Cardiac muscle cell (in vitro differentiated cells and primary cell): ENCODE measurements around the gene YIF1A. TPM values are rescaled to one million over a fixed set of nuclear protein-coding genes. Genes with fewer than 3 reads are reported as not detected.

Experiments used
- DNase-seq, 2 donors: peaks; one replicate each; pipeline versions ENCODE4 v3.0.0 to v3.0.0-alpha.2; 2010 to 2017; ENCODE audit warnings: low read depth in 1 of 2, low spot score in 1 of 2
- H3K27ac ChIP-seq: fragments of 200-600 bp; sonication (generic); 2 replicates; pipeline ENCODE4 v1.5.1; 2016
- H3K27me3 ChIP-seq: fragments of 200-600 bp; sonication (generic); 2 replicates; pipeline ENCODE4 v1.6.0; 2016; ENCODE audit warnings: control low read depth
- H3K36me3 ChIP-seq: fragments of 200-600 bp; sonication (generic); 2 replicates; pipeline ENCODE4 v1.5.1; 2016; ENCODE audit warnings: control low read depth
- H3K4me1 ChIP-seq: fragments of 200-600 bp; sonication (generic); 2 replicates; pipeline ENCODE4 v1.8.1; 2017; ENCODE audit warnings: low read depth, mild to moderate bottlenecking, mixed run types
- H3K4me3 ChIP-seq: fragments of 200-600 bp; sonication (generic); 2 replicates; pipeline ENCODE4 v1.5.1; 2016; ENCODE audit warnings: mild to moderate bottlenecking
- H3K9me3 ChIP-seq: fragments of 200-600 bp; sonication (generic); 2 replicates; pipeline ENCODE4 v1.5.1; 2017; ENCODE audit warnings: low read depth, mild to moderate bottlenecking, control low read depth
- CTCF ChIP-seq: IDR thresholded peaks from 2 replicates; pipeline ENCODE4 v1.5.1; 2012; ENCODE audit warnings: low read depth, mild to moderate bottlenecking, low read length
- polyA plus RNA-seq: library from polyadenylated mRNA; unstranded; fragments of >200 nt; fragmentation: Nextera tagmentation; extraction: Ambion mirVana; gene quantifications from 2 replicates; pipeline ENCODE4 v1.2.1, GENCODE V29; 2016
- total RNA-seq: library from RNA; depleted of rRNA; stranded (reverse); fragments of >200 nt; gene quantifications from 2 replicates; pipeline ENCODE4 v1.2.3, GENCODE V29; 2016

Gene YIF1A
- total and polyA plus RNA-seq, 2 experiments from 2014 or later, result 68.2 to 147 TPM

GRCh38 chr11:66267379-66268243, 21.3 kb downstream of the YIF1A start:
- H3K36me3 ChIP-seq, result peaks cover 9% of the 10 kb centered on the region
- no peaks in the 10 kb centered on the region for H3K9me3 ChIP-seq
- H3K27me3 ChIP-seq, result no peaks in the 10 kb centered on the region
- H3K27ac ChIP-seq, result peak overlapping the region; percentile 81
- H3K4me3 ChIP-seq, result peak overlapping the region; percentile 90
- DNase-seq, result peak; percentile 90 to 93
- H3K4me1 ChIP-seq, result peaks cover 7% of the 10 kb centered on the region
- no peak for TF ChIP-seq CTCF

- H3K4me3 ChIP-seq, result peak overlapping the region; percentile 90
- no peak for TF ChIP-seq CTCF
- no peaks in the 10 kb centered on the region for H3K27me3 ChIP-seq
- peaks cover 7% of the 10 kb centered on the region for H3K4me1 ChIP-seq
- peak overlapping the region; percentile 81 for H3K27ac ChIP-seq
- no peaks in the 10 kb centered on the region for H3K9me3 ChIP-seq
- DNase-seq, result no peak
- peaks cover 3% of the 10 kb centered on the region for H3K36me3 ChIP-seq
Measured at GRCh38 chr11:66267039-66267378, 21.9 kb downstream of the YIF1A start.

- Histone ChIP-seq H3K4me3 (no peak overlapping the region), H3K9me3 (no peaks in the 10 kb centered on the region), H3K27ac (peak overlapping the region; percentile 81), H3K4me1 (peaks cover 7% of the 10 kb centered on the region), H3K27me3 (no peaks in the 10 kb centered on the region), H3K36me3 (no peaks in the 10 kb centered on the region)
- no peak for TF ChIP-seq CTCF
- no peak for DNase-seq
Measured at GRCh38 chr11:66266378-66267038, 22.4 kb downstream of the YIF1A start.

- H3K36me3 ChIP-seq, result no peaks in the 10 kb centered on the region
- no peak overlapping the region for H3K27ac ChIP-seq
- no peak overlapping the region for H3K4me3 ChIP-seq
- no peak for TF ChIP-seq CTCF
- H3K27me3 ChIP-seq, result no peaks in the 10 kb centered on the region
- H3K9me3 ChIP-seq, result no peaks in the 10 kb centered on the region
- H3K4me1 ChIP-seq, result peaks cover 7% of the 10 kb centered on the region
- DNase-seq, result no peak
Measured at GRCh38 chr11:66265531-66266377, 23.2 kb downstream of the YIF1A start.

GRCh38 chr11:66264914-66265313, 24.0 kb downstream of the YIF1A start:
- Histone ChIP-seq H3K9me3 (no peaks in the 10 kb centered on the region), H3K36me3 (no peaks in the 10 kb centered on the region), H3K4me1 (peaks cover 7% of the 10 kb centered on the region), H3K27ac (no peak overlapping the region), H3K4me3 (no peak overlapping the region), H3K27me3 (no peaks in the 10 kb centered on the region)
- no peak for DNase-seq
- peak; percentile 37 for TF ChIP-seq CTCF
